COLO668 (cell line): ENCODE data around the gene DYSF.
"Not testable (repeated sequence)": the region's sequence is repeated elsewhere in the genome, so short reads cannot be mapped to it uniquely, and the experiment has no call there.

ENCODE experiments used
- DNase-seq: peaks from one replicate; lab custom pipeline; 2025; ENCODE audit not compliant: unreplicated experiment; lab: John Stamatoyannopoulos, UW

DYSF gene

DNA sequence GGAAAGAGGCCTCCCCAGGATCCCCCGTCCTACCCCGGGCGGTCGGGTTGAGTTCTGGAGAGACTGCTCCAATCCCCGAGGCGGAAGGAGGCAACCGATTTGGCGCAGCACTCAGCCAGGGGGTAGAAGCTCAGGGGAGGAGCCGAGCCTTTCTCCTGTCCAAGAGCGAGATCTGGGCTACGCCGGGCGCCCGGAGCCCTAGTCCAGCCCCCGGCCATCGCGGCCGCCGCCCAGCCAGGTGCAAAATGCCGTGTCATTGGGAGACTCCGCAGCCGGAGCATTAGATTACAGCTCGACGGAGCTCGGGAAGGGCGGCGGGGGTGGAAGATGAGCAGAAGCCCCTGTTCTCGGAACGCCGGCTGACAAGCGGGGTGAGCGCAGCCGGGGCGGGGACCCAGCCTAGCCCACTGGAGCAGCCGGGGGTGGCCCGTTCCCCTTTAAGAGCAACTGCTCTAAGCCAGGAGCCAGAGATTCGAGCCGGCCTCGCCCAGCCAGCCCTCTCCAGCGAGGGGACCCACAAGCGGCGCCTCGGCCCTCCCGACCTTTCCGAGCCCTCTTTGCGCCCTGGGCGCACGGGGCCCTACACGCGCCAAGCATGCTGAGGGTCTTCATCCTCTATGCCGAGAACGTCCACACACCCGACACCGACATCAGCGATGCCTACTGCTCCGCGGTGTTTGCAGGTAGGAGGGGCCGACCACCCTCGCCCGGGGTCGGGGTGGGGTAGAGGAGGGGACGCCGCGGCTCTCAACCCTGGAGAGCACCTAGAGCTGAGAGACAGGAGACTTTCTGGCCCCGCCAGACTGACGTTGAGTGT, at the start of gene DYSF:
DYSF (plus strand) TSS at position 158 of the 817 bp plus-strand sequence.
- peak; percentile 75 for DNase-seq

DNA sequence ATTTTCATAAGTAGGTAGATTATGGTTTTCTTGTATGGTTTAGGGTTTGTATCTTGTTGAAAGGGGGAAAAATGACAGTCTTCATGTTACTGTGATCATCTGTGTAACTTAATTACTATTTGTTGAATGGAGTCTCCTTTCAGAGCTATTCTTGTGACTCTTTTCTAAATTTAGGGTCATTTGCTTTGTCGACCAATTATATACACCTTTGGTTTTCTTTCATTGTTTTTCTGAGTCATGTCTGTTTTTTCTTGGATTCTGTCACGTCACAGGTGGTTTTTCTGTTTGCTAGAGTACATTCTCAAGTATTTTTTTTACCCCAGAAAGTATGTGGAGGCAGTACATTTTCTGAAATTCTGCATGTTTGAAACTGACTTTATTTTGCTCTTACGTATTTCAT, 43.8 kb upstream of the DYSF start:
- DNase-seq = no peak

DNA sequence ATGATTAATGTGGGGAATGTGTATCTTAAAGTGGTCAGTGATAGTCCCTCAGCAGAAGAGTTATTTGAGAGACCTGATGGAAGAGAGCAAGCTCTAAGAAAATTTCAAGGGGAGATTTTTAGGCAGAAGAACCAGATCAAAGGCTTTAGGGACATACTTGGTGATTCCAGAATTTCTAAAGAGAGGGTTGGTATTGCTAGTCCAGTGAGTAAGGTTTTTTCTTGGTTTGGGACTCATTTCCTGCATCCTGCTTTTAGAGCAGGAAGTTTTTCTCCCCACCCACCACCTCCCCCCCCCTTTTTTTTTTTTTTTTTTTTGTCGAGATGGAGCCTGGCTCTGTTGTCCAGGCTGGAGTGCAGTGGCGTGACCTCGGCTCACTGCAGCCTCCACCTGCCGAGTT, 42.7 kb upstream of the DYSF start:
- DNase-seq = no peak

DNA sequence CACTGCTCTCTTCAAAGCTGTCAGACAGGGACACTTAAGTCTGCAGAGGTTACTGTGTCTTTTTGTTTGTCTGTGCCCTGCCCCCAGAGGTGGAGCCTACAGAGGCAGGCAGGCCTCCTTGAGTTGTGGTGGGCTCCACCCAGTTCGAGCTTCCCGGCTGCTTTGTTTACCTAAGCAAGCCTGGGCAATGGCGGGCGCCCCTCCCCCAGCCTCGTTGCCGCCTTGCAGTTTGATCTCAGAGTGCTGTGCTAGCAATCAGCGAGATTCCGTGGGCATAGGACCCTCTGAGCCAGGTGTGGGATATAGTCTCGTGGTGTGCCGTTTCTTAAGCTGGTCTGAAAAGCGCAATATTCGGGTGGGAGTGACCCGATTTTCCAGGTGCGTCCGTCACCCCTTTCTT, 36.5 kb upstream of the DYSF start:
- DNase-seq = not testable (repeated sequence)

DNA sequence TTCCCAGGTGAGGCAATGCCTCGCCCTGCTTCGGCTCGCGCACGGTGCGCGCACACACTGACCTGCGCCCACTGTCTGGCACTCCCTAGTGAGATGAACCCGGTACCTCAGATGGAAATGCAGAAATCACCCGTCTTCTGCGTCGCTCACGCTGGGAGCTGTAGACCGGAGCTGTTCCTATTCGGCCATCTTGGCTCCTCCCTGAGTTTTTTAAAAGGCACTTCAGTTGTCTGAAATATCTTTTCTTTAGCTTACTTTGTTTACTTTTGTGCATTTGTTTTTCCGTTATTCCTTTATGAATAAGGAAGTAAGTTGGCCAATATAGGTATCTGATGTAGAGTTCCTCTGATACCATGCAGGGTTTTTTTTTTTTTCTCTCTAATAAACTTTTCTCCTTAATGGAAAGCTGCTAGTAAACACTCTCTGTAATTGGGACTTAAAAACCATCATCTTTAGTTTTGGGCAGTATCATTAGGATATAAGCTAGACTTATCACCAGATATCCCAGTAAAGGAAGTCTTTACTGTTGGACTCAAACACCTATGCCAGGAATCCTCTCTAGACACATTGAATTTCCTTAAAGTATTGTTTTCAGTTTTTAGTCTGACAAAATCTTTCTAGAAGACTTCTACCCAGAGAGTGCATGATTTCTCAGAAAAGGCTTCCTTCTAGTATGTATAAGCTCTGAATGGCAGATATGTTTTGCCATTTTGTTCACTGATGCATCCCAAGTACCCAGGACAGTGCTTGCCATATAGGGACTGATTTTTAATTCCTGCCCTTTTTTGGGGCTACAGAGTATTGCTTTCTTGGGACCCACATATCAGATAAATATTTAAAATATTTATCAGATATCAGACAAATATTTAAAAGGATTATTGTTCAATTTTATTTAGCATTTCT, 35.8 kb upstream of the DYSF start:
- DNase-seq = no peak

DNA sequence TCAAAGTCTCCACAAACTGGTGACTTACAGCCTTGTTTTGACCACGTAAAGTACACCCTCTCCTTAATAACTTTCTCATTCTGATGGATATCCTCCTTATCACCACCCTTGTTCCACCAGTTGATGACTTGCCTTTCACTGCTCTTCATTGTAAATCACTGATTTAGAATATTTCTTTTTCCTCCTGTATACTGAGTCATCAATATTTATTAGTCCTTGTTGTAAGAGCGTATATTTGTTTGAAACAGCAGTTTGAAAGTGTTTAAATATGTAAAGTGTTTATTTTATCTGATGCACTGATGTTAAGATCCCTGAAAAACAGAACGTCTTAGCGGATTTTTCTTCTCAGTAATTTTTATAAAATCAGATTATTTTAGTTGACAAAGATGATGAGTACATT, 34.2 kb upstream of the DYSF start:
- no peak for DNase-seq

DNA sequence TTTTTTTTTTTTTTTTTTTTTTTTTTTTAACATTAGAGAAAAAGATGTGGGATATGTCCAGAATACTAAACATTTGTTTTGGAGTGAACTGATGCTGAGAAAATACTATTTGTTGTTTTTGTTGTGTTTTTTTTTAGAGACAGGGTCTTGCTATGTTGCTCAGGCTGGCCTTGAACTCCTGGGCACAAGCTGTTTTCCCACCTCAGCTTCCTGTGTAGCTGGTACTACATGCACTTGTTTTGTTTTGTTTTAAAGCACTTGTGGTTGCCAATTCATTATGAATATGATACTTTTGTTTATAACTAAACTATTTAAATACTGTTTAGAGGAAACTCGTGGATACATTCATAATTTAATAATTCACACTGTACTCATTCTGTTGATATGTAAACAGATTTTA, 33.4 kb upstream of the DYSF start:
- no peak for DNase-seq

DNA sequence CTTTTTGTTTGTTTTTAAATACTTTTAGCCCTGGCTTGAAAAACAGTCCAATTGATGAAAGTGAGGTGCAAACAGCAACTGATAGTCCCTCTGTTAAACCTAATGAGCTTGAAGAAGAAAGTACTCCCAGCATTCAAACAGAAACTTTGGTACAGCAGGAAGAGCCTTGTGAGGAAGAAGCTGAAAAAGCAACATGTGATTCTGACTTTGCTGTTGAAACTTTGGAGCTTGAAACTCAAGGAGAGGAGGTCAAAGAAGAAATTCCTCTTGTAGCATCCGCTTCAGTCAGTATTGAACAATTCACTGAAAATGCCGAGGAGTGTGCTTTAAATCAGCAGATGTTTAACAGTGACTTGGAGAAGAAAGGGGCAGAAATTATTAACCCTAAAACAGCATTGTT, 30.6 kb upstream of the DYSF start:
- DNase-seq = no peak

DNA sequence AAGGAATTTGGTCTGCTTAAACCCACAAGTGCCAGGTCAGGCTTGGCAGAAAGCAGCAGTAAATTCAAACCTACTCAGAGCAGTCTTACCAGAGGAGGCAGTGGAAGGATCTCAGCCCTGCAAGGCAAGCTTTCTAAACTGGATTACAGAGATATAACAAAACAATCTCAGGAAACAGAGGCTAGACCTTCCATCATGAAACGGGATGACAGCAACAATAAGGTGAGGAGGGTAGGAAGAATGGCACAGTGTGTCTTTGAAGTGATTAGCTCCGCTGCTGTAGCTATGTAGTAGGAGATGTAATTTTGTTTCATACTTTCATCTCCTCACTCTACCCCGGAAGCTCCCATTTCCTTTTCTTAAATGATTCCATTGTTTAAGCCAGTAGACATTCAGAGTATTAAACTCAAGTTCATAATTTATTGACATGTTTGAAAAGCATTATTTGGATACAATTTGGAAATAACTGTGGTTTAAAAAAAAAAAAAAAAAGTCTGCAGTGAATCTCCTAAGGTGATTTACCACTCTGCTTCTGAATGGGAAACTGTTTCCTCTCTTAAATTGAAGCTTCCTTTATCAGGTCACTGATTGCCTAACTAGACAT, 29.4 kb upstream of the DYSF start:
- DNase-seq = no peak

DNA sequence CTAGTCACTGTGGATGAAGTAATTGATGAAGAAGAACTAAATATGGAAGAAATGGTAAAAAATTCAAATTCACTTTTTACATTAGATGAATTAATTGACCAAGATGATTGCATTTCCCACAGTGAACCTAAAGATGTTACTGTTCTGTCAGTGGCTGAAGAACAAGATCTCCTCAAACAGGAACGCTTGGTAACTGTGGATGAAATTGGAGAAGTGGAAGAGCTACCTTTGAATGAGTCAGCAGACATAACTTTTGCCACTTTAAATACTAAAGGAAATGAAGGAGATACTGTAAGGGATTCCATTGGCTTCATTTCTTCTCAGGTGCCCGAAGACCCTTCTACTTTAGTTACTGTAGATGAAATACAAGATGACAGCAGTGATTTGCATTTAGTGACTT, 26.6 kb upstream of the DYSF start:
- DNase-seq = no peak

DNA sequence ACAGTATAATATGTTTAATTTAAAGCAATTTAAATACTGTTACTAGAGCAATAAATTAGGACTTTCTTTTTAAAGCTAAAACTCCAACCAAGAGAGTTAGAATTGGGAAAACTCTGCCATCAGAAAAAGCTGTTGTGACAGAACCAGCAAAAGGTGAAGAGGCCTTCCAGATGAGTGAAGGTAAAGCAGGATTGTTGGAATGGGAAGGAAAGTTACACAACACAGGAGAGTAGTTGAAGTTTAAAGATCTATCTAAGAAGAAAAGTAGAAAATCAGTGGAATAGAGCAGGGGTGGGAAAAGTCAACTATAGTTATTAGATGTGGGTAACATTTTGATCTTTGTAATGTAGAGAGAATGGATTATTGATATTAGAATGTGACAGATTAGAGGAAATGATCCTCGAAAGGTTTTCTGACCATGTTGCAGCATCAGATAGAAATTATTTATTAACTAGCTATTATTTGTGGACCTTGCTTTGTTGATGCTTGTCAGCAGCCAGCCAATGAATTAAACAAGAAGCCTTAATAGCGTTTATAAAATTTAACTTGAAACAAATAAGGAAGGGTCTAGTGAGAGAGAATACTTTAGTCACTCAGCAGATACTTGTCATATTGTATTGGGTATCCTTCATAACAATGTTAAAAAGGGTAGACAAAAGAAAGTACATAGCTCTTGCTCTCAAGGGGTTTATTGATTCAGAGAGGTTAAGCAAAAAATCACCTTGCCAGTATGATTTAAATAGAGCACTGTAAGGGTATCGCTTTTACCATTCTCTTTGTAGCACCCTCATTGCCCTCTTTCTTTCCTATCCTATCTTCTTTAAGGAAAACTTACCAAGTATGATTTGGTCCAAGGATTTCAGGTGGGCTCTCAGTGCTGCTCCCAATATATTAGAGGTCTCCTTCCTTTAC, 24.6 kb upstream of the DYSF start:
- DNase-seq = no peak

DNA sequence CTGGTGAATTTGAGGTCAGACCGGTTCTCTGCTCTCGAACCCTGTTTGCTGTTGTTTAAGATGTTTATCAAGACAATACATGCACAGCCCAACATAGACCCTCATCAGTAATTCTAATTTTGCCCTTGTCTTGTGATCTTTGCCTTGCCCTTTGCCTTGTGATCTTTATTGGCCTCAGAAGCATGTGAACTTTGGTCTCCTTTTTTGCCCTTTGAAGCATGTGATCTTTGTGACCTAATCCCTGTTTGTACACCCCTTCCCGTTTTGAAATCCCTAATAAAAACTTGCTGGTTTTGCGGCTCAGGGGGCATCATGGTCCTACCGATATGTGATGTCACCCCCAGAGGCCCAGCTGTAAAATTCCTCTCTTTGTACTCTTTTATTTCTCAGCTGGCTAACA, 8.2 kb upstream of the DYSF start:
- not testable (repeated sequence) for DNase-seq

DNA sequence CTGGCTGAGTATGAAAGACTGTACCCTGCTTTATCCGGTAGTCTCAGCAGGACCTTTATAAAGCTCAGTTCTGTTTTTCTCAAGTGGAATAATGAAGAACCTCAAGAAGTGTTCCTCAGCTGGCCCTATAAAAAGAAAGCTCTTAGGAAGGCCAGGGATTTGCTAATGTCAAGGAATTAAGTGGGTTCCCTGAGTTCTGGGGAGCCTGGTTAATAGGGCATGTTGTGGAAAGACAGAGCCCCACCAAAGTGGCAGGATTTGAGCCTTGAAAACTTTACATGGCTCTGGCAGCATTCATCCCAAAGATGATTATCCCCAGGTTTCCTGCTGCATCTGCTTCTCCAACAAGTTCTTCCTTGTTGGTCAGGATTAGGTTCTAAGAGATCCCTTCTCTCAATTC, 6.9 kb upstream of the DYSF start:
- no peak for DNase-seq

DNA sequence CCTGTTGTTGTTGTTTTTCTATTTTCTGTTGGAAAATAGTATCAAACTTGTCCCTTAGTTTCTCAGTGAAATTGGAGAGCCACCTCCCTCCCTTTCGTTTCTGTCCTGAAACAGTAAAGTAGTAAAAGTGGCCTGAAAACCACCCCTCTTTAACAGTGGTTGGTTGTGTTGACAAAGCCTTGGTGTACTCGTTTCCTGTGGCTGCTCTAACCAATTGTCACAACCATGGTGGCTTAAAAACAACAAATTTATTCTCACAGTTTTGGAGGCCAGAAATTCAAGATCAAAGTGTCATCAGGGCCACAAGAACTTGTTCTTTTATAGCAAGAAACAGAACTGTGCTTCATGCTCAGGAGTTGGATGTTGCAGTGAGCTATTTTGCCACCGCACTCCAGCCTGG, 4.0 kb upstream of the DYSF start:
- no peak for DNase-seq

DNA sequence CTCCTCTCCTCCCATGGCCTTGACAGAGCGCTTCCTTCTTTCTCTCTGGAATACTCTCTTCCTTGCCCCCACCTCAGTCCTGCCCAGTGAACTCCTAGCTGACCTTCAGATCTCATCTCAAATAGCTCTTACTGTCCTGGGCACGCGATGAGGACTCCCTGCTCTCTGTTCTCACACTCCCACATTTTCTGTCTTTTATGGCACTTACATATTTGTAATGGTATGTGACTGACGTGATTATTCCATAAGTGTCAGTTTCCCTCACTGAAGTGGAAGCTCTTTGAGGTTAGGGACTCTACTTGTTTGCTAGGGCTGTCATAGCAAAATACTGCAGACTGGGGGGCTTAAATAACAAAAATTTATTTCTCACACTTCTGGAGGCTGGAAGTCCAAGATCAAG, 1.7 kb upstream of the DYSF start:
- DNase-seq = no peak

DNA sequence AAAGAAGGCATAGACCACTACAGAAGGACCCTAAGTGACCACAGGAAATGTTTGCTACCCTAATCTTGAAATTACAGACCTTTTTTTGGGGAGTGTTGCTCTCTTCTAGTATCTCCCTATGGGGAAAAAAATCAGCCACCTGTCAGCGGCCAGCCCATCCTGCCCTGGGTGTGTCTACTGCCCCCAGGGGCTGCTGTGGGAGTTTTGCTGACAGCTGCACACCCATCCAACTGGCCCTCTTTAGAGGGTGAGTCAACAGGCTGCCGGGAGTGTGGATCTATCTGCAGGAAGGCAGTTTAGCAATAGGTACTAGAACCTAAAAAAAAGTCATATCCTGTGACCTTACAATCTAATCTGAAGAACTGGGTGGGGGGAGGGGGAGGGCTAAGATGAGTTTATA, 796 bp upstream of the DYSF start:
- peak; percentile 83 for DNase-seq

DNA sequence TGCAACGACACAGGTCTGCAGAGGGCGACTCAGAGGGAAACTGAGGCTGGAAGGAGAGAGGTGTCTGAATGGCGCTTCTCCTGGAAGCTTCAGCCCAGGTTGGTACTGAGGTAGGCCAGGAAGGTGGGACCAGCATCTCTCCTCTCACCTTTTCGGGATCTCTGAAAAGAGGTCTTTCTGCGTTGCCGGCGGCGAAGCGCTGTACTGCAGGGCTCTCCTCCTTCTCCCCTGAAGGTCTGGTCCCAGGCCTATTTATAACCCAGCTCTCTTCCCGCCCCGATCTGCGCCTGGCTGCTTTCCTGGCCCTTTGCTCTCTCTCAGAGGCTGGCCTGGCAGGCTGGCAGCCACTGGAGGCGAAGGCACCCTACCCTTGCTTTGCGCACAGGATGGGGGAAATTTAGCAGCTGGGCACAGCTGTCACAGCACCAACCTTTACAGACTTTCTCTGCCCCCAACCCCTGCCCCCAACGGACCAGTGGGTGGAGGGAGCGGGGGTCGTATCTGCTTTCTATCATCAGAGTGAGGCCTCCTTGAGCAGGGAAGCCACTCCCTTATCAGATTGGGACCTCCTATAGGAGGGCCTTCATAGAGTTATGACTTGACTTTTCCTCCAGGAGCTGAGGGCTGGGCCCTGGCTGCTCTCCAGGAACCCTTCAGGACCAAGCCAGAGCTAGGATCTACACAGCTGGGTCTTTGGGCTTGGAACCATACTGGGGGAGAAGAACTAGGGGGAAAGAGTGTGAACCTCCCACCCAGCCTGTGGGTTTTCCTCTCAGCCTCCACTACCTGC, 1.1 kb downstream of the DYSF start:
- no peak for DNase-seq

DNA sequence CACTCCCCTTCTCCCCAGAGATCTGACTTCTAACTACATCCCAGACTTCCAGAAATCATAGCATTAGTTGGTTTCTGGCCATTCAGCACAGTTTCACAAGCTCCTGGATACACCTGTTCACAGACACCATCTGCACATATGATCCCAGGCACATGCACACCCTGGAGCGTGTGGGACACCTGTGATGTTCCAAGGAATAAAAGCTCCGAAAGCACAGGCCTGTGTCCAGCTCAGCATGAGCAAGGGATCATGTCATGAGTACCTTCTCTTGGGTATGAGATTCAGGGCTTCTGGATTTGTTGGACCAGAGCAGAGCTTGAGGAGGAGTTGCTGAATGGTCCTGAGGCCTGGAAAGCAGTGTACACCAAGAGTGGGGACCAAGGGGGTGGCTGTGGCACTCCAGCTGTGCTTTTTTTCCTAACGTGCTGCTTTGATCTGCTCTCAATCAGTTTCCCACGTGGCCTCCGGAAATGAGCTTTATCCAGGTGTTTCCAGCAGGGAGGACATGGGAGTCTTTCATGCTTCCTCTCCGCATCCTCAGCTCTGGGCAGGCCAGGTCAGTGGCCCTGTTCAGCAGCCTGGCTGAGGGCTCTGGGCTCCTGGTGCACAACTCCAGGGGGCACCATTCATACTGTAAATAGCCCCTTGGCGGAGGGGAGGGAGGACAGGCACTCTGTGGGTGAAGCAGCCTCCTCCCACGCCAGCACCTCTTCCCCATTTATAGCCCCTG, 1.8 kb downstream of the DYSF start:
- no peak for DNase-seq
